HEK293 (cell line): ENCODE measurements around the gene RASGEF1B.
A peak's percentile ranks its signal among the peaks of the same experiment; 100 is the strongest.

Experiments used
- CTCF ChIA-PET: fragments of 350-600 bp; formaldehyde crosslinking; extraction: SDS; loops from one replicate; lab custom pipeline; 2021; ENCODE audit warnings: antibody characterized with exemption; lab: Yijun Ruan, JAX
- POLR2A ChIA-PET: fragments of 300-600 bp; formaldehyde crosslinking; extraction: SDS; loops from one replicate; lab custom pipeline; 2020; ENCODE audit warnings: antibody characterized with exemption, inconsistent platforms; lab: Yijun Ruan, JAX
- H3K27ac ChIP-seq: fragments of 200-500 bp; sonication (Bioruptor generic); 2 replicates; pipeline ENCODE4 v1.5.1; 2014; ENCODE audit warnings: low read depth, low read length, control low read depth, inconsistent platforms; ENCODE audit errors: extremely low read depth
- H3K36me3 ChIP-seq, 2 experiments: fragments of 200-500 bp in 1 of 2; sonication (Bioruptor generic) in 1 of 2; 1 replicate in 1 of 2; 2 replicates in 1 of 2; pipeline ENCODE4 v1.5.1; 2014 to 2017; ENCODE audit warnings: inconsistent platforms in 2 of 2, low read length in 2 of 2; ENCODE audit not compliant: control insufficient read depth in 2 of 2, insufficient read depth in 1 of 2
- H3K4me1 ChIP-seq: fragments of 200-500 bp; sonication (Bioruptor generic); 2 replicates; pipeline ENCODE4 v1.5.1; 2014; ENCODE audit warnings: mild to moderate bottlenecking, low read length, inconsistent platforms; ENCODE audit not compliant: control insufficient read depth, insufficient read depth
- H3K4me3 ChIP-seq: 2 replicates; pipeline ENCODE4 v1.5.1; 2011; ENCODE audit warnings: low read depth, mild to moderate bottlenecking, control low read depth, low read length, moderate library complexity
- H3K9me3 ChIP-seq: fragments of 200-500 bp; sonication (Bioruptor generic); 2 replicates; pipeline ENCODE4 v1.5.1; 2014; ENCODE audit warnings: low read depth, low read length, inconsistent platforms; ENCODE audit not compliant: control insufficient read depth, insufficient read depth
- BCL11B ChIP-seq: fragments of 450-650 bp; formaldehyde crosslinking; IDR thresholded peaks from 2 replicates; pipeline ENCODE4 v1.5.1; 2016; ENCODE audit warnings: low read depth, missing biosample characterization, missing genetic modification characterization
- BCL6B ChIP-seq: fragments of 450-650 bp; formaldehyde crosslinking; IDR thresholded peaks from 2 replicates; pipeline ENCODE4 v1.5.1; 2017; ENCODE audit warnings: missing biosample characterization, missing genetic modification characterization
- ELK4 ChIP-seq: IDR thresholded peaks from 2 replicates; pipeline ENCODE4 v1.6.1; 2011; ENCODE audit warnings: mild to moderate bottlenecking, low read depth, low read length, borderline replicate concordance
- MYNN ChIP-seq: fragments of 450-650 bp; formaldehyde crosslinking; IDR thresholded peaks from 2 replicates; pipeline ENCODE4 v1.5.1; 2016; ENCODE audit warnings: missing biosample characterization, missing genetic modification characterization, borderline replicate concordance
- RBAK ChIP-seq: fragments of 450-650 bp; formaldehyde crosslinking; IDR thresholded peaks from 2 replicates; pipeline ENCODE4 v1.5.1; 2016; ENCODE audit warnings: missing biosample characterization, missing genetic modification characterization
- SETDB1 ChIP-seq: IDR thresholded peaks from one replicate; pipeline ENCODE4 v1.6.1; 2017; ENCODE audit warnings: mild to moderate bottlenecking, low read length, moderate library complexity, mixed read lengths; ENCODE audit not compliant: insufficient read length
- YY2 ChIP-seq: fragments of 450-650 bp; formaldehyde crosslinking; IDR thresholded peaks from 2 replicates; pipeline ENCODE4 v1.5.1; 2016; ENCODE audit warnings: missing biosample characterization, missing genetic modification characterization
- ZBTB20 ChIP-seq: fragments of 450-650 bp; formaldehyde crosslinking; IDR thresholded peaks from 2 replicates; pipeline ENCODE4 v1.5.1; 2016; ENCODE audit warnings: missing biosample characterization, missing genetic modification characterization
- ZBTB26 ChIP-seq: fragments of 450-650 bp; formaldehyde crosslinking; optimal IDR thresholded peaks from 2 replicates; pipeline ENCODE3; 2016; ENCODE audit warnings: missing biosample characterization, mild to moderate bottlenecking, missing genetic modification characterization
- ZFP3 ChIP-seq: fragments of 450-650 bp; formaldehyde crosslinking; IDR thresholded peaks from 2 replicates; pipeline ENCODE4 v1.5.1; 2016; ENCODE audit warnings: low read depth, missing biosample characterization, missing genetic modification characterization
- ZNF114 ChIP-seq: fragments of 450-650 bp; formaldehyde crosslinking; IDR thresholded peaks from 2 replicates; pipeline ENCODE4 v1.5.0; 2017; ENCODE audit warnings: missing biosample characterization, missing genetic modification characterization
- ZNF155 ChIP-seq: fragments of 450-650 bp; formaldehyde crosslinking; IDR thresholded peaks from 2 replicates; pipeline ENCODE4 v1.5.1; 2016; ENCODE audit warnings: missing biosample characterization, missing genetic modification characterization
- ZNF174 ChIP-seq: fragments of 450-650 bp; formaldehyde crosslinking; IDR thresholded peaks from 2 replicates; pipeline ENCODE4 v1.5.0; 2017; ENCODE audit warnings: missing biosample characterization, mild to moderate bottlenecking, missing genetic modification characterization
- ZNF19 ChIP-seq: fragments of 450-650 bp; formaldehyde crosslinking; IDR thresholded peaks from 2 replicates; pipeline ENCODE4; 2016; ENCODE audit warnings: missing biosample characterization, missing genetic modification characterization, low read depth
- ZNF423 ChIP-seq: fragments of 450-650 bp; formaldehyde crosslinking; IDR thresholded peaks from 2 replicates; pipeline ENCODE4 v1.5.1; 2016; ENCODE audit warnings: missing biosample characterization, missing genetic modification characterization
- ZNF48 ChIP-seq: fragments of 450-650 bp; formaldehyde crosslinking; IDR thresholded peaks from 2 replicates; pipeline ENCODE4 v1.5.1; 2016; ENCODE audit warnings: missing biosample characterization, missing genetic modification characterization
- ZNF514 ChIP-seq: fragments of 450-650 bp; formaldehyde crosslinking; IDR thresholded peaks from 2 replicates; pipeline ENCODE4 v1.5.1; 2016; ENCODE audit warnings: missing biosample characterization, missing genetic modification characterization
- ZNF629 ChIP-seq: fragments of 450-650 bp; formaldehyde crosslinking; IDR thresholded peaks from 2 replicates; pipeline ENCODE4 v1.5.1; 2017; ENCODE audit warnings: missing biosample characterization, missing genetic modification characterization
- ZNF658 ChIP-seq: fragments of 450-650 bp; formaldehyde crosslinking; IDR thresholded peaks from 2 replicates; pipeline ENCODE4; 2016; ENCODE audit warnings: missing biosample characterization, missing genetic modification characterization
- ZNF664 ChIP-seq: fragments of 450-650 bp; formaldehyde crosslinking; IDR thresholded peaks from 2 replicates; pipeline ENCODE4 v1.5.1; 2016; ENCODE audit warnings: missing biosample characterization, missing genetic modification characterization
- ZNF768 ChIP-seq: fragments of 450-650 bp; formaldehyde crosslinking; IDR thresholded peaks from 2 replicates; pipeline ENCODE4 v1.5.1; 2018; ENCODE audit warnings: missing biosample characterization, mild to moderate bottlenecking, missing genetic modification characterization
- ZNF791 ChIP-seq: fragments of 450-650 bp; formaldehyde crosslinking; IDR thresholded peaks from 2 replicates; pipeline ENCODE4 v1.5.1; 2016; ENCODE audit warnings: missing biosample characterization, missing genetic modification characterization
- ZNF843 ChIP-seq: fragments of 450-650 bp; formaldehyde crosslinking; IDR thresholded peaks from 2 replicates; pipeline ENCODE4 v1.5.1; 2016; ENCODE audit warnings: missing biosample characterization, missing genetic modification characterization
- TF ChIP-seq, protein P1 (sequence below): fragments of 450-650 bp; formaldehyde crosslinking; IDR thresholded peaks from 2 replicates; pipeline ENCODE4 v1.5.1; 2016; ENCODE audit warnings: missing biosample characterization, missing genetic modification characterization
- TF ChIP-seq, protein P2 (sequence below): fragments of 450-650 bp; formaldehyde crosslinking; IDR thresholded peaks from 2 replicates; pipeline ENCODE4 v1.5.1; 2016; ENCODE audit warnings: missing biosample characterization, missing genetic modification characterization
- TF ChIP-seq, protein P3 (sequence below): fragments of 450-650 bp; formaldehyde crosslinking; IDR thresholded peaks from 2 replicates; pipeline ENCODE4 v1.5.1; 2016; ENCODE audit warnings: missing biosample characterization, missing genetic modification characterization

RASGEF1B gene

GRCh38 chr4:81471588-81472280 is at the start of gene RASGEF1B:
Gene RASGEF1B, minus strand, starts transcription at chr4:81471907. Its CDS starts 12,399 bp downstream, at chr4:81459508.
- Histone ChIP-seq H3K27ac (peak within 1 kb of the TSS; percentile 91), H3K4me3 (peak within 1 kb of the TSS; percentile 69), H3K4me1 (peaks cover 6% of the 10 kb centered on the region; the same call in 1 of the 2 replicates), H3K9me3 (no peaks in the 10 kb centered on the region), H3K36me3 (no peaks in the 10 kb centered on the region)
- ChIA-PET POLR2A (interaction anchor here (0.6 to 1.7 kb wide), 8 partner anchors 47 to 957 kb away, joined by 3 to 5 read pairs (median 3); no protein-coding TSS in a partner anchor), CTCF (interaction anchor here (0.8 kb wide), 1 partner anchor 313 kb away, joined by 3 read pairs; no protein-coding TSS in a partner anchor)
- TF ChIP-seq ZNF174, result no peak
- TF ChIP-seq ZBTB26 (tag by site-specific recombination), result peak; percentile 94
- TF ChIP-seq ELK4, result no peak
- TF ChIP-seq ZNF768 (tag by site-specific recombination), result no peak
- TF ChIP-seq ZNF791 (tag by site-specific recombination), result no peak
- no peak for TF ChIP-seq YY2 (tag by site-specific recombination)
- no peak for TF ChIP-seq BCL11B (tag by site-specific recombination)
- no peak for TF ChIP-seq MYNN (tag by site-specific recombination)
- TF ChIP-seq SETDB1, result no peak
- no peak for TF ChIP-seq ZBTB20
- TF ChIP-seq ZFP3, result no peak
- TF ChIP-seq ZNF514 (tag by site-specific recombination), result no peak
- no peak for TF ChIP-seq ZNF155 (tag by site-specific recombination)
- TF ChIP-seq, protein P1, sequence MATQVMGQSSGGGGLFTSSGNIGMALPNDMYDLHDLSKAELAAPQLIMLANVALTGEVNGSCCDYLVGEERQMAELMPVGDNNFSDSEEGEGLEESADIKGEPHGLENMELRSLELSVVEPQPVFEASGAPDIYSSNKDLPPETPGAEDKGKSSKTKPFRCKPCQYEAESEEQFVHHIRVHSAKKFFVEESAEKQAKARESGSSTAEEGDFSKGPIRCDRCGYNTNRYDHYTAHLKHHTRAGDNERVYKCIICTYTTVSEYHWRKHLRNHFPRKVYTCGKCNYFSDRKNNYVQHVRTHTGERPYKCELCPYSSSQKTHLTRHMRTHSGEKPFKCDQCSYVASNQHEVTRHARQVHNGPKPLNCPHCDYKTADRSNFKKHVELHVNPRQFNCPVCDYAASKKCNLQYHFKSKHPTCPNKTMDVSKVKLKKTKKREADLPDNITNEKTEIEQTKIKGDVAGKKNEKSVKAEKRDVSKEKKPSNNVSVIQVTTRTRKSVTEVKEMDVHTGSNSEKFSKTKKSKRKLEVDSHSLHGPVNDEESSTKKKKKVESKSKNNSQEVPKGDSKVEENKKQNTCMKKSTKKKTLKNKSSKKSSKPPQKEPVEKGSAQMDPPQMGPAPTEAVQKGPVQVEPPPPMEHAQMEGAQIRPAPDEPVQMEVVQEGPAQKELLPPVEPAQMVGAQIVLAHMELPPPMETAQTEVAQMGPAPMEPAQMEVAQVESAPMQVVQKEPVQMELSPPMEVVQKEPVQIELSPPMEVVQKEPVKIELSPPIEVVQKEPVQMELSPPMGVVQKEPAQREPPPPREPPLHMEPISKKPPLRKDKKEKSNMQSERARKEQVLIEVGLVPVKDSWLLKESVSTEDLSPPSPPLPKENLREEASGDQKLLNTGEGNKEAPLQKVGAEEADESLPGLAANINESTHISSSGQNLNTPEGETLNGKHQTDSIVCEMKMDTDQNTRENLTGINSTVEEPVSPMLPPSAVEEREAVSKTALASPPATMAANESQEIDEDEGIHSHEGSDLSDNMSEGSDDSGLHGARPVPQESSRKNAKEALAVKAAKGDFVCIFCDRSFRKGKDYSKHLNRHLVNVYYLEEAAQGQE (tag by site-specific recombination), result no peak
- TF ChIP-seq, protein P2, sequence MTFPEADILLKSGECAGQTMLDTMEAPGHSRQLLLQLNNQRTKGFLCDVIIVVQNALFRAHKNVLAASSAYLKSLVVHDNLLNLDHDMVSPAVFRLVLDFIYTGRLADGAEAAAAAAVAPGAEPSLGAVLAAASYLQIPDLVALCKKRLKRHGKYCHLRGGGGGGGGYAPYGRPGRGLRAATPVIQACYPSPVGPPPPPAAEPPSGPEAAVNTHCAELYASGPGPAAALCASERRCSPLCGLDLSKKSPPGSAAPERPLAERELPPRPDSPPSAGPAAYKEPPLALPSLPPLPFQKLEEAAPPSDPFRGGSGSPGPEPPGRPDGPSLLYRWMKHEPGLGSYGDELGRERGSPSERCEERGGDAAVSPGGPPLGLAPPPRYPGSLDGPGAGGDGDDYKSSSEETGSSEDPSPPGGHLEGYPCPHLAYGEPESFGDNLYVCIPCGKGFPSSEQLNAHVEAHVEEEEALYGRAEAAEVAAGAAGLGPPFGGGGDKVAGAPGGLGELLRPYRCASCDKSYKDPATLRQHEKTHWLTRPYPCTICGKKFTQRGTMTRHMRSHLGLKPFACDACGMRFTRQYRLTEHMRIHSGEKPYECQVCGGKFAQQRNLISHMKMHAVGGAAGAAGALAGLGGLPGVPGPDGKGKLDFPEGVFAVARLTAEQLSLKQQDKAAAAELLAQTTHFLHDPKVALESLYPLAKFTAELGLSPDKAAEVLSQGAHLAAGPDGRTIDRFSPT, result peak; percentile 74; the same call in 1 of the 2 replicates
- TF ChIP-seq ZNF114 (tag by site-specific recombination), result no peak
- TF ChIP-seq ZNF48 (tag by site-specific recombination), result no peak
- no peak for TF ChIP-seq RBAK (tag by site-specific recombination)
- no peak for TF ChIP-seq ZNF629
- TF ChIP-seq, protein P3, sequence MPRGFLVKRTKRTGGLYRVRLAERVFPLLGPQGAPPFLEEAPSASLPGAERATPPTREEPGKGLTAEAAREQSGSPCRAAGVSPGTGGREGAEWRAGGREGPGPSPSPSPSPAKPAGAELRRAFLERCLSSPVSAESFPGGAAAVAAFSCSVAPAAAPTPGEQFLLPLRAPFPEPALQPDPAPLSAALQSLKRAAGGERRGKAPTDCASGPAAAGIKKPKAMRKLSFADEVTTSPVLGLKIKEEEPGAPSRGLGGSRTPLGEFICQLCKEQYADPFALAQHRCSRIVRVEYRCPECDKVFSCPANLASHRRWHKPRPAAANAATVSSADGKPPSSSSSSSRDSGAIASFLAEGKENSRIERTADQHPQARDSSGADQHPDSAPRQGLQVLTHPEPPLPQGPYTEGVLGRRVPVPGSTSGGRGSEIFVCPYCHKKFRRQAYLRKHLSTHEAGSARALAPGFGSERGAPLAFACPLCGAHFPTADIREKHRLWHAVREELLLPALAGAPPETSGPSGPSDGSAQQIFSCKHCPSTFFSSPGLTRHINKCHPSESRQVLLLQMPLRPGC (tag by site-specific recombination), result no peak
- peak; percentile 100 for TF ChIP-seq ZNF423 (tag by site-specific recombination)
- TF ChIP-seq ZNF843 (tag by site-specific recombination), result no peak
- TF ChIP-seq ZNF658 (tag by site-specific recombination), result no peak
- TF ChIP-seq ZNF664 (tag by site-specific recombination), result no peak
- TF ChIP-seq BCL6B (tag by site-specific recombination), result no peak
- TF ChIP-seq ZNF19, result no peak
